Measurements from ENCODE around the gene RAB35. TPM values are rescaled to one million over a fixed set of nuclear protein-coding genes. Genes with fewer than 3 reads are reported as not detected.

RAB35 gene
- total and polyA plus RNA-seq, 8 donors: 8.1 to 35.4 (median 16.5) TPM

DNA sequence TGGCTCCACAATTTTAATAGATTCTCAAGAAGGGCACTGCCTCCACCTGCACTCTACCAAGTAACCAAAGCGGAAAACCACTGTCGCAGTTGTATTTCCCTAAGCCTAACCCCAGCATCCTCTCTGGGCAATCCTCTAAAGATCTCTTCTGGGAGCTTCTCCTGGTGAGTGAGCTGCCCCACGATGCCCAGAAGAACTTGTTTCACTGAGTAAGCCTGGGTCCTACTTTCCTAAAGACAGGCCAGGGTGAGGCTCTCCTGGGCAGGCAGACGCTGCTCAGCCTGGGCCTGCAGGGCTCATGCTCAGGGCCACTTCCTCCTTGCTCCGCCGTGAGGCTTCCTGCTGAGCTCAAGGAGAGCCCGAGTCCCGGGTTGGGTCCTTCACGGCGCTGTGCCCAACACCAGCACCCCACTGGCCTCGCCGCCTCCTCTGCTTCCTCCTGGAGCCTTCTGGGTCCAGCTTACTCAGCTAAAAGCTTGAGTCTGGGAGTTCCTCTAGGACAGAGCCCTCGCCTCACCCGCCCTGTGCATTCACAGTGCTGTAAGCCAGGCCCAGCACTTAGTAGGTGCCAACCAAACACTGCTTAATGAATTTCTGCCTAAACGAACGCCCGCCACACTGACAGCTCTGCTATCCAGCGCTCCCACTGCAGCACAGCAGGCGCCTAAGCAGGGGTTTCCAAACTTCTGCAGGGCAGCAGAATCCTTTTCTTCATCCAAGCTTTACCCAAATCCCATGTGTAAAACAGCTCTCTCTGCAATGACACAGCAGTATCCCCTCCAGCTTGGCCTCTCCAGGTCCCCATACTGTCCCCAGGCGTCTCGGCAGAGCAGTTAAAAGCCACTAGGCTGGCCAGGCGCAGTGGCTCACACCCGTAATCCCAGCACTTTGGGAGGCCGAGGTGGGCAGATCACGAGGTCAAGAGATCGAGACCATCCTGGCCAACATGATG, 5.7 kb downstream of the RAB35 start:
- H3K9me3 ChIP-seq: no peaks in the 10 kb centered on the region
- DNase-seq: peak; percentile 41 to 63
- peak overlapping the region; percentile 25 to 70 (median 42) for H3K27ac ChIP-seq
- no peak overlapping the region for H3K4me3 ChIP-seq
- 56 to 72% (median 61%) methylated on average over 25 to 26 of the region's 26 CpGs for WGBS, 5 donors
- no peaks in the 10 kb centered on the region for H3K27me3 ChIP-seq
- H3K4me1 ChIP-seq: peaks cover 30 to 79% (median 52%) of the 10 kb centered on the region in 4 donors
- peaks cover 2 to 44% (median 38%) of the 10 kb centered on the region in 4 donors for H3K36me3 ChIP-seq
- intact Hi-C loops (cut with DNase I; ENCODE audit: low total_unique reads): no loop called here
- TF ChIP-seq POLR2A (IDR thresholded peaks at IDR 0.05) (no peak), POLR2AphosphoS5 (IDR thresholded peaks at IDR 0.05) (no peak), EP300 (IDR thresholded peaks at IDR 0.05) (no peak)
- TF ChIP-seq, protein P1, sequence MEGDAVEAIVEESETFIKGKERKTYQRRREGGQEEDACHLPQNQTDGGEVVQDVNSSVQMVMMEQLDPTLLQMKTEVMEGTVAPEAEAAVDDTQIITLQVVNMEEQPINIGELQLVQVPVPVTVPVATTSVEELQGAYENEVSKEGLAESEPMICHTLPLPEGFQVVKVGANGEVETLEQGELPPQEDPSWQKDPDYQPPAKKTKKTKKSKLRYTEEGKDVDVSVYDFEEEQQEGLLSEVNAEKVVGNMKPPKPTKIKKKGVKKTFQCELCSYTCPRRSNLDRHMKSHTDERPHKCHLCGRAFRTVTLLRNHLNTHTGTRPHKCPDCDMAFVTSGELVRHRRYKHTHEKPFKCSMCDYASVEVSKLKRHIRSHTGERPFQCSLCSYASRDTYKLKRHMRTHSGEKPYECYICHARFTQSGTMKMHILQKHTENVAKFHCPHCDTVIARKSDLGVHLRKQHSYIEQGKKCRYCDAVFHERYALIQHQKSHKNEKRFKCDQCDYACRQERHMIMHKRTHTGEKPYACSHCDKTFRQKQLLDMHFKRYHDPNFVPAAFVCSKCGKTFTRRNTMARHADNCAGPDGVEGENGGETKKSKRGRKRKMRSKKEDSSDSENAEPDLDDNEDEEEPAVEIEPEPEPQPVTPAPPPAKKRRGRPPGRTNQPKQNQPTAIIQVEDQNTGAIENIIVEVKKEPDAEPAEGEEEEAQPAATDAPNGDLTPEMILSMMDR (IDR thresholded peaks at IDR 0.05): no peak

DNA sequence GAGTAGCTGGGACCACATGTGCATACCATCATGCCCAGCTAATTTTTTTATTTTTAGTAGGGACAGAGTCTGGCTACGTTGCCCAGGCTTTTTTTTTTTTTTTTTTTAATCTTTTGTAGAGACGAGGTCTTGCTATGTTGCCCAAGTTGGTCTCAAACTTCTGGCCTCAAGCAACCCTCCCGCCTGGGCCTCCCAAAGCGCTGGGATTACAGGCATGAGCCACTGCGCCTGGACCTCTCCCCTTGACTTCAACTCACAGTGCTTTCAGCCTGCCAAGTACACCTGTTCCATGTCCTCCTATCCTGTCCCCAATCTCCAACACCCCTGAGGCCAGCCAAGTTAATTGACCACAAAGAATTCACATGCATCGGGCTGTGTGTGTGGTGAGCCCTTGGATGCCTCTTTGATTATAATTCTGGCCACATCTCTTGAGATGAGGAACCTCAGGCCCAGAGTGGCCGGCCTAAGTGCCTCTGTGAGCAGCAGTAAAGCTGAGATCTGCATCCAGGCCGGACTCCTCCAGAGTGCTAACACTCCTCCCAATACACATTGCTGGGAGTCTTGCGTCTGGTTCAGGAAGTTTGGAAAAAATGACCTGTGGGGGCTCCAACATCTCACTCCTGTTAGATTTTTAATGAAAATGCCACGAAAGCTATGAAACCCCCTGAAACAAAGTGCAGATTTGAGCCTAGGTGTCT, 6.8 kb downstream of the RAB35 start:
- H3K9me3 ChIP-seq: no peaks in the 10 kb centered on the region
- no peak overlapping the region for H3K4me3 ChIP-seq
- no peak for DNase-seq
- no peak overlapping the region for H3K27ac ChIP-seq
- H3K4me1 ChIP-seq: peaks cover 19 to 75% (median 46%) of the 10 kb centered on the region in 4 donors
- no peak for TF ChIP-seq EP300 (IDR thresholded peaks at IDR 0.05)
- no peak for TF ChIP-seq POLR2AphosphoS5 (IDR thresholded peaks at IDR 0.05)
- TF ChIP-seq, protein P1 (IDR thresholded peaks at IDR 0.05): no peak
- TF ChIP-seq POLR2A (IDR thresholded peaks at IDR 0.05): no peak
- no peaks in the 10 kb centered on the region for H3K27me3 ChIP-seq
- intact Hi-C loops (cut with DNase I; ENCODE audit: low total_unique reads): no loop called here
- peaks cover 10 to 53% (median 45%) of the 10 kb centered on the region in 4 donors for H3K36me3 ChIP-seq
- 85 to 91% (median 89%) methylated on average over 10 of the region's 10 CpGs for WGBS, 5 donors

DNA sequence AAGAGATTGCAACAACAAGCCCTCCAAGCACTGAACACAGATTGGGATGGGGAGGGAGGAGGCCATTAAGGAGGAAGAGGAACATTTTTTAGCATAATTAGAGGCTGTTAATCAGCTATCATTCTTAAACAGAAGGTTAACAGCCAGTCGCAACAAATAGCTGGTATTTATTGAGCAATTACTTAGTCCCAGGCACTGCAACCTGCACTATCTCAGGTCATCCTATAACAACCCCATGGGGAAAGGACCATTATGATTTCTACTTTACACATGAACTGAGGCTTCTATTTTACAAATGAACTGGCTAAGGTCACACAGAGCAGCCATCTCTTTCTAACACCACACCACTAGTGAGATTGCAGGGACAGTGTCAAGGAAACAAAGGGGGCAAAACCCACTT, 10.4 kb downstream of the RAB35 start:
- DNase-seq: no peak
- H3K27me3 ChIP-seq: no peaks in the 10 kb centered on the region
- H3K4me3 ChIP-seq: no peak overlapping the region
- intact Hi-C loops (cut with DNase I; ENCODE audit: low total_unique reads): no loop called here
- H3K36me3 ChIP-seq: peaks cover 26 to 70% (median 64%) of the 10 kb centered on the region in 4 donors
- peaks cover 28 to 77% (median 45%) of the 10 kb centered on the region in 4 donors for H3K4me1 ChIP-seq
- no peak overlapping the region for H3K27ac ChIP-seq
- 76 to 98% (median 93%) methylated on average over 1 of the region's 1 CpG for WGBS, 5 donors
- H3K9me3 ChIP-seq: no peaks in the 10 kb centered on the region
- no peak for TF ChIP-seq POLR2AphosphoS5 (IDR thresholded peaks at IDR 0.05)
- no peak for TF ChIP-seq EP300 (IDR thresholded peaks at IDR 0.05)
- TF ChIP-seq, protein P1 (IDR thresholded peaks at IDR 0.05): no peak
- no peak for TF ChIP-seq POLR2A (IDR thresholded peaks at IDR 0.05)

DNA sequence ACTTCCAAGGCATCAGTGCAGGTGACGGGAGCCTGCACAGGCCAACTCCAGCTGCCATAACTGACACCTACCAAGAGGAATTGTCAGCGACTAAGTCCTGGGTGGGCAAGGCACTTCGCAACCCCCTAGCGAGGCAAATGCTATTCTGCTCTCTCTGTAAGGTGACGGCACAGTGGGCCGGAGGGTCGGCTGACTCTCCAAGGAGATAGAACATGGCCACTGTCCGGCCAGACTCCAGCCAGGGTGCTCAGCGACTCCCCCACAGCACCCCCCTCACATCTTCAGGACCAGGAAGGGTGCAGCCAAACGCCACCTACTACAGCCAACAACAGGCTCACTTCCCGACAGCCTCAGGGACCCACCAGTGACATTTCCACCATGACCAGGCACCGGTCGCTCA, 13.2 kb downstream of the RAB35 start:
- peaks cover 45 to 96% (median 83%) of the 10 kb centered on the region in 4 donors for H3K36me3 ChIP-seq
- TF ChIP-seq, protein P1 (IDR thresholded peaks at IDR 0.05): no peak
- no peak for TF ChIP-seq POLR2A (IDR thresholded peaks at IDR 0.05)
- TF ChIP-seq POLR2AphosphoS5 (IDR thresholded peaks at IDR 0.05): no peak
- TF ChIP-seq EP300 (IDR thresholded peaks at IDR 0.05): no peak
- peaks cover 26 to 64% (median 42%) of the 10 kb centered on the region in 4 donors for H3K4me1 ChIP-seq
- H3K27me3 ChIP-seq: no peaks in the 10 kb centered on the region
- no peak for DNase-seq
- H3K9me3 ChIP-seq: no peaks in the 10 kb centered on the region
- H3K4me3 ChIP-seq: no peak overlapping the region
- no peak overlapping the region for H3K27ac ChIP-seq
- intact Hi-C loops (cut with DNase I; ENCODE audit: low total_unique reads): no loop called here
- 96 to 99% (median 98%) methylated on average over 11 to 13 of the region's 13 CpGs; no CpG with 5 or more reads in 1 of the 5 donors for WGBS, 5 donors

Measured in stomach (tissue), 9 donors.